HG03064 (cell line): Measurements from ENCODE around the gene RCAN3.
"Not testable (repeated sequence)": the region's sequence is repeated elsewhere in the genome, so short reads cannot be mapped to it uniquely, and the experiment has no call there.

Source experiments
- ATAC-seq: cut with Tn5 transposase; IDR thresholded peaks from one replicate; pipeline ENCODE4 v1.9.1; 2021; ENCODE audit warnings: low read depth; ENCODE audit not compliant: unreplicated experiment

Gene RCAN3

DNA sequence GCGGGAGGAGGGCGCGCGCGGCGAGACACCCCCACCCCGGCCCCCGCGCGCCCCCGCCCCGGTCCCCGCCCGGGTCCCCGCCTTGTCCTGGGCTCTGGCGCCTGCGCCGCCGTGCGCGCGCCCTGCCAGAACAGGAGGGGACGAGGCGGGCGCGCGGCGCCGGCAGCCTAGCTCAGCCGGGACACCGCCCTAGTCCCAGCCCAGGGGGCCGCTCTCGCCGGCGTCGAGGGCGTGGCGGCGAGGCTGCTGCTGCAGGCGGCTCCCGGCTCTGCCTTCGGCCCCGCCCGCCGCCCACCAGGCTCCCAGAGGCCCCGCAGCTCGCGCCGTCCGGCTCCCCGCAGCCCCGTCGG lies at the start of gene RCAN3:
Gene RCAN3, plus strand, starts transcription at position 128 of the 350 bp plus-strand sequence. CDS start 11,537 bp downstream, outside the sequence.
- no peak for ATAC-seq

GRCh38 chr1:24452922-24453485 lies 49.6 kb upstream of the RCAN3 start:
- ATAC-seq: no peak

DNA sequence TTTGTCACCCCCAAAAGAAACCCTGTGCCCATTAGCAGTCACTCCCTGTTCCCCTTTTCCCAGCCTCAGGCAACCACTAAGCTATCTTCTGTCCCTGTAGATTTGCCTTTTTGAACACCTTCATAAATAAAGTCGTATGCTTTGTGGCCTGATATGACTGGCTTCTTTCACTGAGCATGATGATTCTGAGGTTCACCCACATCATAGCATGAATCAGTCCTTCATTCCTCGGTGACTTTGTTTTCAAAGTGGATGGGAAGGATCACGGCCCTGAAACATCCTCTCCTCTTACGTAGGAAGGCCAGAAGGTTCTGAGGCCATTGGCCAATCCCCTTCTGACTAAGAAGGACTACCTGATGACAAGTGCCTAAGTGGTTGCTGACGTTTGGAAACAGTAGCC lies 48.0 kb upstream of the RCAN3 start:
- no peak for ATAC-seq

DNA sequence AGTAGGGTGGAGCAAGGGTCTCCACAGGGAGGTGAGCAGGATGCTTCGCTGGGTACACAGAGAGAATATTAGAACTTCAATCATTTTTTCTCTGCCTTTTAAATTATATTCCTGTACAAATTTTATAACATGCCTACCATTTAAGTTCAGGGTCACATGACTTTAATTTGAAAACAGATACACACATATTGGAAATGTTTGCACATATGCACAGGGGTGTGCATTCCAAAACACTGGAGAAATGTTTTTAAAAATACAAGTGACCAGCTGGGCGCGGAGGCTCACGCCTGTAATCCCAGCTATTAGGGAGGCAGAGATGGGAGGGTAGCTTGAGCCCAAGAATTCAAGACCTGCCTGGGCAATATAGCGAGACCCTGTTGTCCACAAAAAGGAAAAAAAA lies 47.4 kb upstream of the RCAN3 start:
- no peak for ATAC-seq

DNA sequence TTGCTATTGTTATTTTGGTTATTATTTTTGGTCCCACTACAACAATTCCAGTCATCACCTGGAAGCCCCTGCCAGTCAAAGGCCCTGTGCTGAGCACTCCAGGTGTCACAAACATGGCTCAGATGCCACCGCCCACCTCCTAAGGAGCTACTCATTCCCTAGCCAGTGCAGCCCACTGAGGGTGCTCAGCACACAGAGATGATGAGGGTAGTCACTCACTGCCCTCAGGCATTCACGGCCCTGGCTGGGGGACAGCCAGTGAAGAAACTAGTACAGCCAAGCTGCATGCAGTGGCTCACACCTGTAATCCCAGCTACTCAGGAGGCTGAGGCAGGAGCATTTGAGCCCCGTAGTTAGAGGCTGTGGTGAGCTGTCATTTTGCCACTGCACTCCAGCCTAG lies 44.8 kb upstream of the RCAN3 start:
- no peak for ATAC-seq

- ATAC-seq: no peak
Observed at GRCh38 chr1:24459551-24460266, 42.9 kb upstream of the RCAN3 start.

GRCh38 chr1:24462128-24462527 lies 40.5 kb upstream of the RCAN3 start:
- not testable (repeated sequence) for ATAC-seq

DNA sequence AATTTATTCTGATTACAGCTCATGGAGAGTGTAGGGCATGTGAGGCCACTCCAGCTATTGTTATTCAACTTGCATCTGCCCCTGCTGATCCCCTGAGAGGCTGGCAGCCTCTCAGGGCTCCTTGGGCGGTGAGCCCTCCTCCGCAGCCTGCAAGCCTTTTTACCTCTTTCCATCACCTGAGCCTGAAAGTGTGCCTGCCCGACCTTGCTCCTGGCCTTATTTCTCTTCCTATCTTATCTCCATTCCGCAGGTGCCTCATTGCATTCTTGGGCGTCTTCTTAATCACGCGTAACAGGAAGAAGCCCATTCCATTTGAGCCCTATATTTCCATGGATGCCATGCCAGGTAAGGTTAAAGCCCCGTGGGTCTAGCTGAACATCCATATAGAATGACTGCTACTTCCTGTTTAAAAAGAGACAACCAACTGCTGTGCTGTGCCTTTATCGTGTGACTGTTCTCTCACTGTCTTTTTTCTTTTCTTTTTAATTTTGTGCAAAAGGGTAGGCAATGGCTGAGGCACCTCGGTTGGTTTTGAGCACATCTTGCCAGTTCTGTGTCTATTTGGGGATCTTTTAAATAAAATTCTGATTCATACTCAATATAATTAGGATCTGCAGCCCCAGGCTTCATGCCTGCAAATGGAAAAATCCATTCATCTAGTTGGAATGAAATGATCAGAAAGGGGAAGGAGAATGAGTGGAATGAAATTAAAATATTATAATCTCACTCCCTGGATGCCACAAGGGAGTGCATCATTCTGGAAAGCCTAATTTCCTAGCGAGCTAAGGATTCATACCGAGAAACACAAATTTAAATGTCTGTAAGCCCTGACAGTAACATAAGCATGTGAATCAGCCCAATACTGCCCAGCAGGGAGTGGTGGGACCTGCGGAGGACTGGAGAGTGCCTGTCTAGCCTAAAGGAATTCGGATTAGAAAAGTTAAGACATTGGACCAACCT lies 38.6 kb upstream of the RCAN3 start:
- no peak for ATAC-seq

DNA sequence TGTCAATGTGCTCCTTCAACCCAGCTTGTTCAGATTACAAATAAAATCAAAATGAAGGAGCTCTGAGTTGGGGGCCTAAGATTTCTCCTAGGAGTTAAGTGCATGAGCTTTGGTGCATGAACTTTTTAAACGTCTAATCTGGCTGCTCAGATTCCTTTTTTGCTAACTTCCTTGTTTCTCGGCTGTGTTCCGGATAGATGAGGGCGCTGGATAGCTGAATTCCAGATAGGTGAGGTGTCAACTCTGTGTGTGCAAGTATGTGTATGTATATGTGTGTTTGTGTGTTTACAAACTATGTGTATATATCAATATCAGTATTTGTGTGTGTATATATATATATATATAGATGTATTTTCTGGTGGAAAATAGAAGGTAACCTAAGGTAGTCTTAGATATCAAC lies 37.5 kb upstream of the RCAN3 start:
- no peak for ATAC-seq

- ATAC-seq: no peak
Observed at GRCh38 chr1:24465638-24466037, 37.0 kb upstream of the RCAN3 start.

DNA sequence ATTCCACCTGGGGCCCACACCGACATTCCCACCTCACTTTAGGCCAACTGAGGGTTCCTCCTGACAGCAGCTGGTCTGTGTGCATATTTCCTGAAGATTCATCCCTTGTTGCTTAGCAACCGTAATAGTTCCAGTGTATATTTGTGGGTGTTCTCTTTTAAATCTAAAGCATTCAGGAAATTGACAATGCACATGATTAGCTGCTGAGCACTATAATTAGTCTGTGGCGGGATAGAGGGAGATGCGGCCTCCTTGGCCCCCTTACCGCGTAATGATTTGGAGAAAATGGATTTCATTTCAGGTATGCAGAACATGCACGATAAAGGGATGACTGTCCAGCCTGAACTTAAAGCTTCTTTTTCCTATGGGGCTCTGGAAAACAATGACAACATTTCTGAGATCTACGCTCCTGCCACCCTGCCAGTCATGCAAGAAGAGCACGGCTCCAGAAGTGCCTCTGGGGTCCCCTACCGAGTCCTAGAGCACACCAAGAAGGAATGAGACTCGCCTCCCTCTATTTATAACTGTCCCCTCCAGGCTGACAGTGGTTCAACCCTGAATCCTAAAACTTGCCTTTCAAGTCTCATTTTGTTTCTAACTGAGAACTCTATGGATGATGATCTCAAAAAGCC lies 33.8 kb upstream of the RCAN3 start:
- no peak for ATAC-seq

GRCh38 chr1:24470592-24470991 lies 32.0 kb upstream of the RCAN3 start:
- ATAC-seq: no peak

DNA sequence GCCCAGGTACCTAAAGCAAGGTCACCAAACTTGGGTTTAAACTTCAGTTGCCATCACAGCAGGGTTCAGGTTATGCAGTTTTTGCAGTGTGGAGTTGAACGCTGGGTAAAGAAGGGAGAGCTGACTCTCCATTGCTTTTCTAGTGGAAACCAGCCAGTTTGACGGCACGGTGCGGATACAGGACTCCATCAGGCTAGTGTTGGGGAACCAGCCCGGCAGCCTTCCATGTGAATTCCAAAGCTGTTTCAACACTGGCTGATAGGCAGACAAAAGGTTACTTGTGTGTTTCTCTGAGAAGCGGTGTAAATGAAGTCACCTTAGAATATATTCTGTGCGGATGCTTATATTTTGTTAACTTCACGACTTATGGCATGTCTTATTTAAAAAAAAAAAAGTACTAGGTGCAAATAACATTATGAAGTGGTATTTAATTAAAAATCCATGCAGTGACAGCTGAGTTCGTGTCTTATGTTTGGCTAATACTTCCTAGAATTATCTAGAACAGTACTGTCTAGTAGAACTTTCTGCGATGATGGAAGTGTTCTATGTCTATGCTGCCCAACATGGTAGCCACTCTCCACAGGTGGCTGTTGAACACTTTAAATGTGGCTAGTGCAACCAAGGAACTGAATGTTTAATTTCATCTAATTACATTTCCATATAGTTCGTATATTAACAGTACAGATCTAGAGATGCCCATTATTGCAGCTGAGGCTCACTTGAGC lies 29.9 kb upstream of the RCAN3 start:
- ATAC-seq: no peak

DNA sequence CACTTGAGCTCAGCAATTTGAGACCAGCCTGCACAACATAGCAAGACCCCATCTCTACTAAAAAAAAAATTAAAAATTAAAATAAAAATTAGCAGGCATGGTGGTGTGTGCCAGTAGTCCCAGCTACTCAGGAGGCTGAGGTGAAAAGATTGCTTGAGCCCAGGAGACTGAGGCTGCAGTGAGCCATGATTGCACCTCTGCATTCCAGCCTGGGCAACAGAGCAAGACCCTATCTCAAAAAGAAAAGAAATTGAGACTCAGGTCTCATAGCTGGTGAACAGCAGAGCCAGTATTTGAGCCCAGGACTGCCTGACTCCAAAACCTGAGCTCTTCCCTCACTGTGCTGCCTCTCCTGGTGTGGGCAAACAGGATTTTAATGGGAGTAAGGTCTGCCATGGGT lies 28.4 kb upstream of the RCAN3 start:
- no peak for ATAC-seq

- ATAC-seq: no peak
Observed at GRCh38 chr1:24475700-24476099, 26.9 kb upstream of the RCAN3 start.

DNA sequence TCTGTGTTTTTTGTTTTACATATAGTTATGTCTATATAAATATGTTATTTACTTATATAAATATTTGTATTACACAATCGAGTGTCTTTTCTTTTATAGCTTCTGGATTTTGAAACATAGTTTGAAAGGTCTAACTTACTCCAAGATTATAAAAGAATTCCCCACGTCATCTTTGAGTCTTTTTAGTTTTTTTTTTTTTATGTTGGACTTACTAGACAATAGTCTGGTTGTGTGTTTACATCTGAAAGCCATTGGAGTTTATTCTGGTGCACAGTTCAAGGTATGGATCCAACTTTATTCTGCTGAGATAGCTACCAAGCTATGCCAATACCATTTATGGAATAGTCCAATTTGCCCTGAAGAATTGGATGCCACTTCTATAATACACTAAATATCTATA lies 26.1 kb upstream of the RCAN3 start:
- no peak for ATAC-seq

DNA sequence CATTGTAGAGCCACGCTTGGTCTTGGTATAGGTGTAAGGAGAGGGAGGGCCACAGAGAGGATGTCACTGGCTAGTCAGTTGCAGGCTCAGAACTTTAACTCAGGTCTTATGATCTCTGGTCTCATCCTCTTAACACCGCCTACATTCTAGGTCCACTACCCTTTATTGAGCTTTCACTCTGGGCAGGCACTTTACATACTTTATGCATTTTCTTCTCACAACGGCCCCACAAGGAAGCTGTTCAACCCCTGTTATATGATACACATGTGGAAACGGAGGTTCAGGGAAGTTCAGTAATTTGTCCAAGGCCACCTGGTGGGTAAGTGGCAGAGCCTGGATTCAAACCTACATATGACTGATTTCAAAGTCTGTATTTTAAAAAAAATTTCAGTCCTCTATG lies 25.3 kb upstream of the RCAN3 start:
- no peak for ATAC-seq

- no peak for ATAC-seq
Observed at GRCh38 chr1:24481101-24481500, 21.5 kb upstream of the RCAN3 start.

DNA sequence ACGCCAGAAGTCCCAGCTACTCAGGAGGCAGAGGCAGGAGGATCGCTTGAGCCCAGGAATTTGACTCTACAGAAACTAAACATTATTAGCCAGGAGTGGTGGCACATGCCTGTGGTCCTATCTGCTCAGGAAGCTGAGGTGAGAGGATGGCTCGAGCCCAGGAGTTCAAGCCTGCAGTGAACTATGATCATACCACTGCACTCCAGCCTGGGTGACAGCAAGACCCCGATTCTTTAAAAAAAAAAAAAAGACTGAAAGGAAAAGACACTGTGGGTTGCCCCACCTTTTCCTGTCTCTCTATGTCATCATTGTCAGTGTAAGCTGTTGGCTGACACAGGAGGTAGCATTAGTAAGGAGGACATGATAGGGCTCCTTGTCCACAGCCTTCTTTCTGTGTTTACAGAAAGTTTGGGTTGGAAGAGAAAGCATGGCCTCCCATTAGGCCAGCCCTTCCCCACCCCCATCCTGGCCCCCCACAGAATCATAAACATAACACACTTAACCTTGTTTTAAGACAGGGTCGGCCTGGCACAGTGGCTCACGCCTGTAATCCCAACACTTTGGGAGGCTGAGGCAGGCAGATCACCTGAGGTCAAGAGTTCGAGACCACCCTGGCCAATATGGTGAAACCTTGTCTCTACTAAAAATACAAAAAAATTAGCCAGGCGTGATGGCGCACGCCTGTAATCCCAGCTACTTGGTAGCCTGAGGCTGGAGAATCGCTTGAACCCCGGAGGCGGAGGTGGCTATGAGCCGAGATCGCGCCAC lies 20.6 kb upstream of the RCAN3 start:
- ATAC-seq: no peak

GRCh38 chr1:24483441-24483840 lies 19.2 kb upstream of the RCAN3 start:
- no peak for ATAC-seq
